OCI-LY7 (cell line): ENCODE measurements around the gene EPDR1. TPM values are rescaled to one million over a fixed set of nuclear protein-coding genes. Genes with fewer than 3 reads are reported as not detected.

Experiments
- BruUV-seq: library from RNA; stranded (reverse); fragments of 400-500 nt; replicated peaks from 2 replicates; lab custom pipeline; 2021; lab: Mats Ljungman, UMichigan
- CTCF ChIA-PET: fragments of 300-600 bp; sonication (Branson Sonifier 250); formaldehyde crosslinking; loops from one replicate; lab custom pipeline; 2022; ENCODE audit warnings: antibody characterized with exemption; ENCODE audit not compliant: unreplicated experiment; lab: Charles Lee
- POLR2A ChIA-PET: fragments of 300-600 bp; sonication (Branson Sonifier 250); formaldehyde crosslinking; loops from one replicate; lab custom pipeline; 2022; ENCODE audit warnings: antibody characterized with exemption; lab: Charles Lee
- DNase-seq: peaks from one replicate; pipeline ENCODE4 v3.0.0-alpha.2; 2015; ENCODE audit warnings: low spot score
- H2AFZ ChIP-seq: fragments of 200-600 bp; sonication (generic), shearing (Covaris generic); 2 replicates; pipeline ENCODE4 v1.6.1; 2014; ENCODE audit warnings: mild to moderate bottlenecking, antibody characterized with exemption, low read length, moderate library complexity
- H3K27ac ChIP-seq: fragments of 200-600 bp; sonication (generic); 2 replicates; pipeline ENCODE4 v1.5.1; 2014; ENCODE audit warnings: mixed run types, low read depth, mild to moderate bottlenecking, moderate library complexity, low read length, inconsistent platforms; ENCODE audit not compliant: poor library complexity, severe bottlenecking
- H3K36me3 ChIP-seq: fragments of 200-600 bp; sonication (generic); 2 replicates; pipeline ENCODE4 v1.6.1; 2014; ENCODE audit warnings: mild to moderate bottlenecking, antibody characterized with exemption, low read length, moderate library complexity, mixed read lengths; ENCODE audit not compliant: insufficient read depth
- H3K4me1 ChIP-seq: fragments of 200-600 bp; sonication (generic); 2 replicates; pipeline ENCODE4 v1.5.1; 2014; ENCODE audit warnings: mild to moderate bottlenecking, low read length; ENCODE audit not compliant: insufficient read depth, poor library complexity, severe bottlenecking
- H3K4me2 ChIP-seq: fragments of 200-600 bp; sonication (generic); 2 replicates; pipeline ENCODE4 v1.6.1; 2014; ENCODE audit warnings: mild to moderate bottlenecking, low read length
- H3K4me3 ChIP-seq: fragments of 200-600 bp; sonication (generic); 2 replicates; pipeline ENCODE4 v1.5.1; 2014; ENCODE audit warnings: mild to moderate bottlenecking, low read depth, low read length; ENCODE audit not compliant: poor library complexity, severe bottlenecking
- H3K79me2 ChIP-seq: fragments of 200-600 bp; sonication (generic); 2 replicates; pipeline ENCODE4 v1.6.1; 2016; ENCODE audit warnings: low read depth, mild to moderate bottlenecking, low read length, moderate library complexity, mixed read lengths; ENCODE audit not compliant: insufficient read depth
- H3K9me2 ChIP-seq: fragments of 200-600 bp; sonication (generic); 2 replicates; pipeline ENCODE4 v1.6.1; 2016; ENCODE audit warnings: mild to moderate bottlenecking, low read length, mixed read lengths; ENCODE audit not compliant: insufficient read depth
- H3K9me3 ChIP-seq: fragments of 200-600 bp; sonication (generic); 2 replicates; pipeline ENCODE4 v1.6.1; 2014; ENCODE audit warnings: mild to moderate bottlenecking, mixed run types, low read length, mixed read lengths
- H4K20me1 ChIP-seq: fragments of 200-600 bp; sonication (generic); 2 replicates; pipeline ENCODE4 v1.6.1; 2014; ENCODE audit warnings: mild to moderate bottlenecking, antibody characterized with exemption, low read length, moderate library complexity, mixed read lengths; ENCODE audit not compliant: insufficient read depth
- CTCF ChIP-seq: fragments of 200-600 bp; sonication (generic); conservative IDR thresholded peaks from 2 replicates; pipeline ENCODE4 v1.5.1; 2014; ENCODE audit warnings: mild to moderate bottlenecking, antibody characterized with exemption, low read length, moderate library complexity, mixed read lengths
- EZH2phosphoT487 ChIP-seq: fragments of 200-600 bp; sonication (generic); IDR thresholded peaks from 2 replicates; pipeline ENCODE4 v1.6.1; 2018; ENCODE audit warnings: low read depth, borderline replicate concordance, mild to moderate bottlenecking, mixed run types, antibody characterized with exemption, low read length, moderate library complexity, mixed read lengths
- intact Hi-C: fragments of 100-400 bp; cut with micrococcal nuclease; formaldehyde crosslinking; loops from one replicate; pipeline ENCODE4 v1.10.0; 2022; ENCODE audit not compliant: unreplicated experiment
- total RNA-seq, 2 experiments: library from RNA; depleted of rRNA in 1 of 2; stranded (reverse); fragments of >200 nt in 1 of 2; shearing (Covaris generic) in 1 of 2; gene quantifications; 2 replicates each; pipeline ENCODE4 v1.2.3, GENCODE V29; 2014 to 2022

EPDR1 gene
- total RNA-seq, 2 experiments from 2014 or later: not detected

- Histone ChIP-seq H3K36me3 (no peaks in the 10 kb centered on the region), H3K4me2 (no peak overlapping the region), H3K27ac (no peak overlapping the region), H3K9me3 (no peaks in the 10 kb centered on the region), H2AFZ (no peak overlapping the region), H4K20me1 (no peaks in the 10 kb centered on the region), H3K9me2 (no peaks in the 10 kb centered on the region), H3K4me3 (no peak overlapping the region), H3K4me1 (no peaks in the 10 kb centered on the region), H3K79me2 (no peaks in the 10 kb centered on the region)
- TF ChIP-seq EZH2phosphoT487 (no peak), CTCF (no peak)
- BruUV-seq: no TSS peak
- ChIA-PET POLR2A (no interaction called here), CTCF (no interaction called here)
- DNase-seq: no peak
- intact Hi-C loops: no loop called here
Measured at GRCh38 chr7:37971491-37971890, 51.1 kb downstream of the EPDR1 start.

DNA sequence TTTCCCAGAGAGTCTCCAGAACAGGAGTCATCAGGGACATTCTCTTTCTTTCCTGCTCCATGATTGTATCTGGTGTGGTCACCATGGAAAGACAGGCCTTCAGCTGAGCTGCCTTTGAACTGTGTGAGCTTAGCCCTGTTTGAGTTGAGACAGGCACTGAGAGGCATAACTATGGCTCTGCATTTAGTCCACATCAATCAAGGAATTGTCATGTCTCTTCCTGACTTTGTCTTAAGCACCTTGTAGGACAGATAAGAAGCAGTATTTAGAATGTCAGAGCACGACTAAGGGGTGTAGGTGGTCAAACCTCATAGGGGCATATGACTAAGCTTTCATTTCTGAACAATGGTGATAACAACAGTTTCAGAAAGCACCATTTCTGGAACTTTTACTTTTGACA, 53.5 kb downstream of the EPDR1 start:
- ChIA-PET POLR2A (interaction anchor here (0.7 kb wide), 1 partner anchor 34 kb away, joined by 3 read pairs; no protein-coding TSS in a partner anchor), CTCF (no interaction called here)
- no peaks in the 10 kb centered on the region for H3K79me2 ChIP-seq
- no peak overlapping the region for H2AFZ ChIP-seq
- no peak overlapping the region for H3K4me3 ChIP-seq
- TF ChIP-seq CTCF: no peak
- no peak for TF ChIP-seq EZH2phosphoT487
- no peak overlapping the region for H3K27ac ChIP-seq
- no peaks in the 10 kb centered on the region for H3K9me2 ChIP-seq
- H3K4me2 ChIP-seq: no peak overlapping the region
- intact Hi-C loops: no loop called here
- BruUV-seq: no TSS peak
- H4K20me1 ChIP-seq: no peaks in the 10 kb centered on the region
- DNase-seq: no peak
- no peaks in the 10 kb centered on the region for H3K4me1 ChIP-seq
- no peaks in the 10 kb centered on the region for H3K36me3 ChIP-seq
- no peaks in the 10 kb centered on the region for H3K9me3 ChIP-seq

DNA sequence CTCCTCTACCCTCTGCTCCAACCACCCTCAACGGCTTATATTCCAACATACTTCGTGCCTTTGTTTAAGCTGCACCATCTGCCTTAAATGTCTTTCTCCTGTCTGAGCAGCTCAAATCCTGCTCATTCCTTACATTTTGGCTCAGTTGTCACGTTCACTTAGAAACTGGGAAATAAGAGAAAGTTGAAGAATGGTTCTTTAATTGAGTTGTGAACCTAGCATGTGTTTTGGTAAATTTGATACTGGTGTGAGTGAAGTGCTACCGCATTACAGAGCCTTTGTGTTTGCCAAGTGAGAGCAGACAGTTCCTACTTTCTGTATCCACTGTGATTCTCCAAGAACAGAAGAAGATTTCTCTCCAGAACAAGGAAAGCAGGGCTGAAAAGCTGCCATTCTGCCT, 54.3 kb downstream of the EPDR1 start:
- Histone ChIP-seq H3K4me2 (no peak overlapping the region), H3K79me2 (no peaks in the 10 kb centered on the region), H3K9me3 (no peaks in the 10 kb centered on the region), H3K4me3 (no peak overlapping the region), H3K27ac (no peak overlapping the region), H3K9me2 (no peaks in the 10 kb centered on the region), H4K20me1 (no peaks in the 10 kb centered on the region), H3K4me1 (no peaks in the 10 kb centered on the region), H2AFZ (no peak overlapping the region), H3K36me3 (no peaks in the 10 kb centered on the region)
- CTCF ChIA-PET: no interaction called here
- intact Hi-C loops: no loop called here
- DNase-seq: no peak
- POLR2A ChIA-PET: no interaction called here
- no TSS peak for BruUV-seq
- TF ChIP-seq CTCF (no peak), EZH2phosphoT487 (no peak)
